ENCODE data around the gene COTL1.

COTL1 gene

GRCh38 chr16:84567286-84567962 is 50.5 kb downstream of the COTL1 start:
- Histone ChIP-seq H3K4me1 (ENCODE audit: control insufficient read depth in 5 of 5, insufficient read depth in 5 of 5, low read length in 5 of 5) (peaks cover 0 to 10% (median 6%) of the 10 kb centered on the region in 5 donors), H3K27ac (ENCODE audit: low read depth, low read length) (no peak overlapping the region), H3K27me3 (ENCODE audit: control insufficient read depth in 5 of 5, insufficient read depth in 4 of 5, low read length in 5 of 5) (no peaks in the 10 kb centered on the region), H3K36me3 (ENCODE audit: control insufficient read depth in 5 of 5, insufficient read depth in 5 of 5, low read length in 5 of 5) (peaks cover 0 to 24% (median 12%) of the 10 kb centered on the region in 5 donors), H3K4me3 (ENCODE audit: low read depth in 1 of 5, low read length in 5 of 5) (no peak overlapping the region), H3K9ac (ENCODE audit: low read length in 5 of 5) (no peak overlapping the region), H3K9me3 (ENCODE audit: control insufficient read depth in 5 of 5, low read length in 5 of 5) (peaks cover 0 to 12% (median 8%) of the 10 kb centered on the region in 5 donors)

- Histone ChIP-seq H3K9ac (ENCODE audit: low read length in 5 of 5) (no peak overlapping the region), H3K9me3 (ENCODE audit: control insufficient read depth in 5 of 5, low read length in 5 of 5) (peaks cover 0 to 12% (median 8%) of the 10 kb centered on the region in 5 donors)
These were observed 51.2 kb downstream of the COTL1 start for GRCh38 chr16:84566545-84567257.

GRCh38 chr16:84565669-84566495 is 52.0 kb downstream of the COTL1 start:
- H3K9me3 ChIP-seq (ENCODE audit: control insufficient read depth in 5 of 5, low read length in 5 of 5): peaks cover 0 to 12% (median 7%) of the 10 kb centered on the region in 5 donors
- peaks cover 0 to 24% (median 12%) of the 10 kb centered on the region in 5 donors for H3K36me3 ChIP-seq (ENCODE audit: control insufficient read depth in 5 of 5, insufficient read depth in 5 of 5, low read length in 5 of 5)
- H3K9ac ChIP-seq (ENCODE audit: low read length in 5 of 5): no peak overlapping the region

More at GRCh38 chr16:84566545-84567257, 51.2 kb downstream of the COTL1 start:
- no peak overlapping the region for H3K27ac ChIP-seq (ENCODE audit: low read depth, low read length)
- no peaks in the 10 kb centered on the region for H3K27me3 ChIP-seq (ENCODE audit: control insufficient read depth in 5 of 5, insufficient read depth in 4 of 5, low read length in 5 of 5)
- no peak overlapping the region for H3K4me3 ChIP-seq (ENCODE audit: low read depth in 1 of 5, low read length in 5 of 5)
- peaks cover 0 to 10% (median 6%) of the 10 kb centered on the region in 5 donors for H3K4me1 ChIP-seq (ENCODE audit: control insufficient read depth in 5 of 5, insufficient read depth in 5 of 5, low read length in 5 of 5)
- peaks cover 0 to 24% (median 12%) of the 10 kb centered on the region in 5 donors for H3K36me3 ChIP-seq (ENCODE audit: control insufficient read depth in 5 of 5, insufficient read depth in 5 of 5, low read length in 5 of 5)

GRCh38 chr16:84563786-84564420 is 54.0 kb downstream of the COTL1 start:
- H3K4me3 ChIP-seq (ENCODE audit: low read depth in 1 of 5, low read length in 5 of 5): no peak overlapping the region
- no peaks in the 10 kb centered on the region for H3K9me3 ChIP-seq (ENCODE audit: control insufficient read depth in 5 of 5, low read length in 5 of 5)
- H3K36me3 ChIP-seq (ENCODE audit: control insufficient read depth in 5 of 5, insufficient read depth in 5 of 5, low read length in 5 of 5): peaks cover 0 to 24% (median 12%) of the 10 kb centered on the region in 5 donors
- no peak overlapping the region for H3K9ac ChIP-seq (ENCODE audit: low read length in 5 of 5)
- H3K27ac ChIP-seq (ENCODE audit: low read depth, low read length): no peak overlapping the region
- peaks cover 0 to 6% (median 0%) of the 10 kb centered on the region in 5 donors for H3K4me1 ChIP-seq (ENCODE audit: control insufficient read depth in 5 of 5, insufficient read depth in 5 of 5, low read length in 5 of 5)
- H3K27me3 ChIP-seq (ENCODE audit: control insufficient read depth in 5 of 5, insufficient read depth in 4 of 5, low read length in 5 of 5): no peaks in the 10 kb centered on the region

More at GRCh38 chr16:84565669-84566495, 52.0 kb downstream of the COTL1 start:
- Histone ChIP-seq H3K27me3 (ENCODE audit: control insufficient read depth in 5 of 5, insufficient read depth in 4 of 5, low read length in 5 of 5) (no peaks in the 10 kb centered on the region), H3K4me3 (ENCODE audit: low read depth in 1 of 5, low read length in 5 of 5) (no peak overlapping the region), H3K27ac (ENCODE audit: low read depth, low read length) (no peak overlapping the region), H3K4me1 (ENCODE audit: control insufficient read depth in 5 of 5, insufficient read depth in 5 of 5, low read length in 5 of 5) (peaks cover 0 to 7% (median 1%) of the 10 kb centered on the region in 5 donors)

- Histone ChIP-seq H3K9ac (ENCODE audit: low read length in 5 of 5) (no peak overlapping the region), H3K4me3 (ENCODE audit: low read depth in 1 of 5, low read length in 5 of 5) (no peak overlapping the region), H3K9me3 (ENCODE audit: control insufficient read depth in 5 of 5, low read length in 5 of 5) (no peaks in the 10 kb centered on the region), H3K27me3 (ENCODE audit: control insufficient read depth in 5 of 5, insufficient read depth in 4 of 5, low read length in 5 of 5) (no peaks in the 10 kb centered on the region), H3K27ac (ENCODE audit: low read depth, low read length) (no peak overlapping the region), H3K4me1 (ENCODE audit: control insufficient read depth in 5 of 5, insufficient read depth in 5 of 5, low read length in 5 of 5) (peaks cover 0 to 6% (median 0%) of the 10 kb centered on the region in 5 donors), H3K36me3 (ENCODE audit: control insufficient read depth in 5 of 5, insufficient read depth in 5 of 5, low read length in 5 of 5) (peaks cover 0 to 24% (median 12%) of the 10 kb centered on the region in 5 donors)
These were observed 54.7 kb downstream of the COTL1 start for GRCh38 chr16:84563064-84563715.

- H3K27ac ChIP-seq (ENCODE audit: low read depth, low read length): no peak overlapping the region
These were observed 55.6 kb downstream of the COTL1 start for GRCh38 chr16:84562174-84562815.

GRCh38 chr16:84561291-84561690 is 56.6 kb downstream of the COTL1 start:
- peaks cover 0 to 6% (median 0%) of the 10 kb centered on the region in 5 donors for H3K4me1 ChIP-seq (ENCODE audit: control insufficient read depth in 5 of 5, insufficient read depth in 5 of 5, low read length in 5 of 5)
- no peak overlapping the region for H3K27ac ChIP-seq (ENCODE audit: low read depth, low read length)
- H3K9ac ChIP-seq (ENCODE audit: low read length in 5 of 5): no peak overlapping the region
- H3K9me3 ChIP-seq (ENCODE audit: control insufficient read depth in 5 of 5, low read length in 5 of 5): no peaks in the 10 kb centered on the region
- H3K4me3 ChIP-seq (ENCODE audit: low read depth in 1 of 5, low read length in 5 of 5): no peak overlapping the region
- peaks cover 0 to 16% (median 10%) of the 10 kb centered on the region in 5 donors for H3K36me3 ChIP-seq (ENCODE audit: control insufficient read depth in 5 of 5, insufficient read depth in 5 of 5, low read length in 5 of 5)
- H3K27me3 ChIP-seq (ENCODE audit: control insufficient read depth in 5 of 5, insufficient read depth in 4 of 5, low read length in 5 of 5): peaks cover 0 to 4% (median 0%) of the 10 kb centered on the region in 5 donors

More at GRCh38 chr16:84562174-84562815, 55.6 kb downstream of the COTL1 start:
- H3K27me3 ChIP-seq (ENCODE audit: control insufficient read depth in 5 of 5, insufficient read depth in 4 of 5, low read length in 5 of 5): peaks cover 0 to 4% (median 0%) of the 10 kb centered on the region in 5 donors
- H3K9ac ChIP-seq (ENCODE audit: low read length in 5 of 5): no peak overlapping the region
- H3K9me3 ChIP-seq (ENCODE audit: control insufficient read depth in 5 of 5, low read length in 5 of 5): no peaks in the 10 kb centered on the region
- no peak overlapping the region for H3K4me3 ChIP-seq (ENCODE audit: low read depth in 1 of 5, low read length in 5 of 5)
- H3K36me3 ChIP-seq (ENCODE audit: control insufficient read depth in 5 of 5, insufficient read depth in 5 of 5, low read length in 5 of 5): peaks cover 0 to 22% (median 12%) of the 10 kb centered on the region in 5 donors
- H3K4me1 ChIP-seq (ENCODE audit: control insufficient read depth in 5 of 5, insufficient read depth in 5 of 5, low read length in 5 of 5): peaks cover 0 to 6% (median 0%) of the 10 kb centered on the region in 5 donors

GRCh38 chr16:84560269-84560668 is 57.6 kb downstream of the COTL1 start:
- peaks cover 0 to 6% (median 0%) of the 10 kb centered on the region in 5 donors for H3K4me1 ChIP-seq (ENCODE audit: control insufficient read depth in 5 of 5, insufficient read depth in 5 of 5, low read length in 5 of 5)
- no peaks in the 10 kb centered on the region for H3K9me3 ChIP-seq (ENCODE audit: control insufficient read depth in 5 of 5, low read length in 5 of 5)
- H3K9ac ChIP-seq (ENCODE audit: low read length in 5 of 5): peak overlapping the region in 1 of 5 donors; percentile 2
- H3K27ac ChIP-seq (ENCODE audit: low read depth, low read length): no peak overlapping the region
- no peak overlapping the region for H3K4me3 ChIP-seq (ENCODE audit: low read depth in 1 of 5, low read length in 5 of 5)
- peaks cover 0 to 8% (median 3%) of the 10 kb centered on the region in 5 donors for H3K36me3 ChIP-seq (ENCODE audit: control insufficient read depth in 5 of 5, insufficient read depth in 5 of 5, low read length in 5 of 5)
- H3K27me3 ChIP-seq (ENCODE audit: control insufficient read depth in 5 of 5, insufficient read depth in 4 of 5, low read length in 5 of 5): peaks cover 0 to 4% (median 0%) of the 10 kb centered on the region in 5 donors
